ENCODE results near the gene TTI1.
A peak's percentile ranks its signal among the peaks of the same experiment; 100 is the strongest.
"Not testable (repeated sequence)": the region's sequence is repeated elsewhere in the genome, so short reads cannot be mapped to it uniquely, and the experiment has no call there.

Gene TTI1

GRCh38 chr20:37986873-37987601 lies 46.2 kb downstream of the TTI1 start:
- no peak for DNase-seq

- no peak for DNase-seq
Observed at GRCh38 chr20:37986044-37986858, 47.0 kb downstream of the TTI1 start.

GRCh38 chr20:37984018-37984785 lies 49.1 kb downstream of the TTI1 start:
- DNase-seq, result no peak

- no peak for DNase-seq
Observed at GRCh38 chr20:37983286-37983685, 50.0 kb downstream of the TTI1 start.

- DNase-seq, result no peak
Observed at GRCh38 chr20:37981568-37981967, 51.7 kb downstream of the TTI1 start.

GRCh38 chr20:37980876-37981275 lies 52.4 kb downstream of the TTI1 start:
- DNase-seq, result no peak

- DNase-seq, result no peak
Observed at GRCh38 chr20:37980383-37980782, 52.9 kb downstream of the TTI1 start.

GRCh38 chr20:37979021-37979985 lies 54.0 kb downstream of the TTI1 start:
- DNase-seq, result no peak

GRCh38 chr20:37977786-37978185 lies 55.5 kb downstream of the TTI1 start:
- DNase-seq, result no peak

- no peak for DNase-seq
Observed at GRCh38 chr20:37977338-37977737, 55.9 kb downstream of the TTI1 start.

GRCh38 chr20:37976887-37977286 lies 56.4 kb downstream of the TTI1 start:
- no peak for DNase-seq

GRCh38 chr20:37973059-37973910 lies 60.0 kb downstream of the TTI1 start:
- peak; percentile 78 for DNase-seq

GRCh38 chr20:37972256-37973058 lies 60.8 kb downstream of the TTI1 start:
- DNase-seq, result no peak

GRCh38 chr20:37971561-37972127 lies 61.6 kb downstream of the TTI1 start:
- DNase-seq, result no peak

- no peak for DNase-seq
Observed at GRCh38 chr20:37970856-37971245, 62.4 kb downstream of the TTI1 start.

- DNase-seq, result no peak
Observed at GRCh38 chr20:37969949-37970855, 63.1 kb downstream of the TTI1 start.

- no peak for DNase-seq
Observed at GRCh38 chr20:37968841-37969401, 64.3 kb downstream of the TTI1 start.

- not testable (repeated sequence) for DNase-seq
Observed at GRCh38 chr20:37963483-37963882, 69.8 kb downstream of the TTI1 start.

GRCh38 chr20:37961066-37961465 lies 72.2 kb downstream of the TTI1 start:
- no peak for DNase-seq

All from OCI-M1 (cell line).